OCI-LY7 (cell line): ENCODE data around the gene IFNGR1. TPM values are rescaled to one million over a fixed set of nuclear protein-coding genes. Genes with fewer than 3 reads are reported as not detected.

Experiments used
- BruUV-seq: library from RNA; stranded (reverse); fragments of 400-500 nt; replicated peaks from 2 replicates; lab custom pipeline; 2021; lab: Mats Ljungman, UMichigan
- CTCF ChIA-PET: fragments of 300-600 bp; sonication (Branson Sonifier 250); formaldehyde crosslinking; loops from one replicate; lab custom pipeline; 2022; ENCODE audit warnings: antibody characterized with exemption; ENCODE audit not compliant: unreplicated experiment; lab: Charles Lee
- POLR2A ChIA-PET: fragments of 300-600 bp; sonication (Branson Sonifier 250); formaldehyde crosslinking; loops from one replicate; lab custom pipeline; 2022; ENCODE audit warnings: antibody characterized with exemption; lab: Charles Lee
- DNase-seq: peaks from one replicate; pipeline ENCODE4 v3.0.0-alpha.2; 2015; ENCODE audit warnings: low spot score
- H2AFZ ChIP-seq: fragments of 200-600 bp; sonication (generic), shearing (Covaris generic); 2 replicates; pipeline ENCODE4 v1.6.1; 2014; ENCODE audit warnings: mild to moderate bottlenecking, antibody characterized with exemption, low read length, moderate library complexity
- H3K27ac ChIP-seq: fragments of 200-600 bp; sonication (generic); 2 replicates; pipeline ENCODE4 v1.5.1; 2014; ENCODE audit warnings: mixed run types, low read depth, mild to moderate bottlenecking, moderate library complexity, low read length, inconsistent platforms; ENCODE audit not compliant: poor library complexity, severe bottlenecking
- H3K36me3 ChIP-seq: fragments of 200-600 bp; sonication (generic); 2 replicates; pipeline ENCODE4 v1.6.1; 2014; ENCODE audit warnings: mild to moderate bottlenecking, antibody characterized with exemption, low read length, moderate library complexity, mixed read lengths; ENCODE audit not compliant: insufficient read depth
- H3K4me1 ChIP-seq: fragments of 200-600 bp; sonication (generic); 2 replicates; pipeline ENCODE4 v1.5.1; 2014; ENCODE audit warnings: mild to moderate bottlenecking, low read length; ENCODE audit not compliant: insufficient read depth, poor library complexity, severe bottlenecking
- H3K4me2 ChIP-seq: fragments of 200-600 bp; sonication (generic); 2 replicates; pipeline ENCODE4 v1.6.1; 2014; ENCODE audit warnings: mild to moderate bottlenecking, low read length
- H3K4me3 ChIP-seq: fragments of 200-600 bp; sonication (generic); 2 replicates; pipeline ENCODE4 v1.5.1; 2014; ENCODE audit warnings: mild to moderate bottlenecking, low read depth, low read length; ENCODE audit not compliant: poor library complexity, severe bottlenecking
- H3K79me2 ChIP-seq: fragments of 200-600 bp; sonication (generic); 2 replicates; pipeline ENCODE4 v1.6.1; 2016; ENCODE audit warnings: low read depth, mild to moderate bottlenecking, low read length, moderate library complexity, mixed read lengths; ENCODE audit not compliant: insufficient read depth
- H3K9me2 ChIP-seq: fragments of 200-600 bp; sonication (generic); 2 replicates; pipeline ENCODE4 v1.6.1; 2016; ENCODE audit warnings: mild to moderate bottlenecking, low read length, mixed read lengths; ENCODE audit not compliant: insufficient read depth
- H3K9me3 ChIP-seq: fragments of 200-600 bp; sonication (generic); 2 replicates; pipeline ENCODE4 v1.6.1; 2014; ENCODE audit warnings: mild to moderate bottlenecking, mixed run types, low read length, mixed read lengths
- H4K20me1 ChIP-seq: fragments of 200-600 bp; sonication (generic); 2 replicates; pipeline ENCODE4 v1.6.1; 2014; ENCODE audit warnings: mild to moderate bottlenecking, antibody characterized with exemption, low read length, moderate library complexity, mixed read lengths; ENCODE audit not compliant: insufficient read depth
- CTCF ChIP-seq: fragments of 200-600 bp; sonication (generic); conservative IDR thresholded peaks from 2 replicates; pipeline ENCODE4 v1.5.1; 2014; ENCODE audit warnings: mild to moderate bottlenecking, antibody characterized with exemption, low read length, moderate library complexity, mixed read lengths
- EZH2phosphoT487 ChIP-seq: fragments of 200-600 bp; sonication (generic); IDR thresholded peaks from 2 replicates; pipeline ENCODE4 v1.6.1; 2018; ENCODE audit warnings: low read depth, borderline replicate concordance, mild to moderate bottlenecking, mixed run types, antibody characterized with exemption, low read length, moderate library complexity, mixed read lengths
- intact Hi-C: fragments of 100-400 bp; cut with micrococcal nuclease; formaldehyde crosslinking; loops from one replicate; pipeline ENCODE4 v1.10.0; 2022; ENCODE audit not compliant: unreplicated experiment
- total RNA-seq, 2 experiments: library from RNA; depleted of rRNA in 1 of 2; stranded (reverse); fragments of >200 nt in 1 of 2; shearing (Covaris generic) in 1 of 2; gene quantifications; 2 replicates each; pipeline ENCODE4 v1.2.3, GENCODE V29; 2014 to 2022

IFNGR1 gene
- total RNA-seq, 2 experiments from 2014 or later = 23.2 to 23.6 TPM

GRCh38 chr6:137266309-137266586, 47.1 kb upstream of the IFNGR1 start:
- Histone ChIP-seq H3K4me3 (no peak overlapping the region), H4K20me1 (no peaks in the 10 kb centered on the region), H3K9me3 (no peaks in the 10 kb centered on the region), H3K27ac (no peak overlapping the region), H3K79me2 (no peaks in the 10 kb centered on the region), H2AFZ (no peak overlapping the region), H3K9me2 (no peaks in the 10 kb centered on the region), H3K36me3 (no peaks in the 10 kb centered on the region), H3K4me1 (peaks cover 8% of the 10 kb centered on the region), H3K4me2 (no peak overlapping the region)
- TF ChIP-seq CTCF = no peak
- no peak for TF ChIP-seq EZH2phosphoT487
- intact Hi-C loops = no loop called here
- POLR2A ChIA-PET = no interaction called here
- CTCF ChIA-PET = no interaction called here
- DNase-seq = no peak
- no TSS peak for BruUV-seq

GRCh38 chr6:137265561-137266308, 46.5 kb upstream of the IFNGR1 start:
- Histone ChIP-seq H3K27ac (no peak overlapping the region), H3K9me2 (no peaks in the 10 kb centered on the region), H3K79me2 (no peaks in the 10 kb centered on the region), H4K20me1 (no peaks in the 10 kb centered on the region), H3K4me3 (no peak overlapping the region), H3K4me1 (peaks cover 10% of the 10 kb centered on the region), H3K4me2 (no peak overlapping the region), H3K36me3 (no peaks in the 10 kb centered on the region), H2AFZ (no peak overlapping the region), H3K9me3 (no peaks in the 10 kb centered on the region)
- CTCF ChIA-PET = no interaction called here
- intact Hi-C loops = no loop called here
- TF ChIP-seq CTCF (no peak), EZH2phosphoT487 (no peak)
- POLR2A ChIA-PET = no interaction called here
- BruUV-seq = no TSS peak
- DNase-seq = no peak

- peaks cover 10% of the 10 kb centered on the region for H3K4me1 ChIP-seq
- no peak for TF ChIP-seq CTCF
- no peak for TF ChIP-seq EZH2phosphoT487
- H3K9me3 ChIP-seq = no peaks in the 10 kb centered on the region
- intact Hi-C loops = no loop called here
- H3K79me2 ChIP-seq = no peaks in the 10 kb centered on the region
- H3K9me2 ChIP-seq = no peaks in the 10 kb centered on the region
- H3K36me3 ChIP-seq = no peaks in the 10 kb centered on the region
- CTCF ChIA-PET = no interaction called here
- H4K20me1 ChIP-seq = no peaks in the 10 kb centered on the region
- POLR2A ChIA-PET = interaction anchor here (0.7 to 1.4 kb wide), 2 partner anchors 13 to 73 kb away, joined by 3 to 4 read pairs; no protein-coding TSS in a partner anchor
- no peak for DNase-seq
- H3K4me3 ChIP-seq = no peak overlapping the region
- no peak overlapping the region for H3K4me2 ChIP-seq
- BruUV-seq = no TSS peak
- no peak overlapping the region for H2AFZ ChIP-seq
- H3K27ac ChIP-seq = no peak overlapping the region
Observed at GRCh38 chr6:137264311-137265075, 45.3 kb upstream of the IFNGR1 start.
